Ishikawa (cell line): ENCODE measurements around the gene CACNA1H.

Source experiments
- CEBPB ChIP-seq: IDR thresholded peaks from 2 replicates; pipeline ENCODE4 v1.6.1; 2012
- EGR1 ChIP-seq: IDR thresholded peaks from 2 replicates; pipeline ENCODE4 v1.6.1; 2012
- EP300 ChIP-seq: IDR thresholded peaks from 2 replicates; pipeline ENCODE4 v1.6.1; 2012; ENCODE audit warnings: borderline replicate concordance
- MAX ChIP-seq: IDR thresholded peaks from 2 replicates; pipeline ENCODE4 v1.6.1; 2012
- RAD21 ChIP-seq: IDR thresholded peaks from 2 replicates; pipeline ENCODE4 v1.6.1; 2012; ENCODE audit warnings: low read depth
- TAF1 ChIP-seq: IDR thresholded peaks from 2 replicates; pipeline ENCODE4 v1.6.1; 2012; ENCODE audit warnings: low read depth, mild to moderate bottlenecking
- TCF12 ChIP-seq: IDR thresholded peaks from 2 replicates; pipeline ENCODE4 v1.6.1; 2012; ENCODE audit warnings: low read depth
- YY1 ChIP-seq: IDR thresholded peaks from 2 replicates; pipeline ENCODE4 v1.6.1; 2012; ENCODE audit warnings: low read depth

- TF ChIP-seq CEBPB = no peak
- no peak for TF ChIP-seq TAF1
- no peak for TF ChIP-seq YY1
- no peak for TF ChIP-seq EGR1
- TF ChIP-seq EP300 = no peak
- TF ChIP-seq RAD21 = no peak
- TF ChIP-seq MAX = no peak
- no peak for TF ChIP-seq TCF12
Observed at GRCh38 chr16:1177053-1177452, 24.1 kb downstream of the CACNA1H start.
